Spinal cord (tissue), 10 donors: ENCODE results near the gene ALB. TPM values are rescaled to one million over a fixed set of nuclear protein-coding genes. Genes with fewer than 3 reads are reported as not detected.
A peak's percentile ranks its signal among the peaks of the same experiment; 100 is the strongest.
"Not testable (repeated sequence)": the region's sequence is repeated elsewhere in the genome, so short reads cannot be mapped to it uniquely, and the experiment has no call there.

Experiments
- DNase-seq, 6 donors: peaks; one replicate each; pipeline versions ENCODE4 v3.0.0 to v3.0.0-alpha.2; 2013 to 2015; ENCODE audit warnings: low spot score in 6 of 6, low read depth in 4 of 6
- H3K27ac ChIP-seq: one replicate; pipeline ENCODE4 v1.5.1; 2013; ENCODE audit warnings: low read depth, low read length, control low read depth
- H3K27me3 ChIP-seq: one replicate; pipeline ENCODE4 v1.6.1; 2013; ENCODE audit warnings: low read length; ENCODE audit not compliant: control insufficient read depth, insufficient read depth
- H3K36me3 ChIP-seq: one replicate; pipeline ENCODE4 v1.6.1; 2013; ENCODE audit warnings: low read length; ENCODE audit not compliant: control insufficient read depth, insufficient read depth
- H3K4me1 ChIP-seq: one replicate; pipeline ENCODE4 v1.6.1; 2013; ENCODE audit warnings: low read length; ENCODE audit not compliant: control insufficient read depth, insufficient read depth
- H3K4me3 ChIP-seq: one replicate; pipeline ENCODE4 v1.5.1; 2013; ENCODE audit warnings: low read depth, low read length, control low read depth
- H3K9me3 ChIP-seq: one replicate; pipeline ENCODE4 v1.6.1; 2013; ENCODE audit warnings: low read length; ENCODE audit not compliant: control insufficient read depth, insufficient read depth
- whole genome bisulfite sequencing: methylation state at CpG from one replicate; pipeline ENCODE4 v1.1.5; 2013; ENCODE audit warnings: missing lambda C conversion rate; ENCODE audit not compliant: insufficient coverage; 5-methylcytosine and 5-hydroxymethylcytosine counted together
- long read RNA-seq, 4 donors: transcript quantifications; one replicate each; lab custom pipeline, GENCODE V29; 2026
- polyA plus RNA-seq, 2 donors: library from polyadenylated mRNA; unstranded; fragments of 120-200 nt; gene quantifications; one replicate each; pipeline ENCODE4 v1.2.1, GENCODE V29; 2013; ENCODE audit not compliant: insufficient read length in 2 of 2
- total RNA-seq, 2 donors: library from RNA; depleted of rRNA in 1 of 2; stranded (reverse); fragments of 120-200 nt in 1 of 2; fragments of >200 nt in 1 of 2; gene quantifications; one replicate each; pipeline versions ENCODE4 v1.2.3 to v1.2.4, GENCODE V29; 2013 to 2014
- donor health status: healthy.

Gene ALB
- total RNA-seq (10 to 100 TPM in 1 of 2 donors, 1 to 10 TPM in 1; 1.3 to 44.9 TPM), polyA plus RNA-seq (1 to 10 TPM; 1.0 to 1.8 TPM)
- long read RNA-seq, donor 1, partial matches to known transcripts: 0 of 3 reads
- long read RNA-seq, donor 1, other reads (novel, unspliced or antisense): 0 of 3 reads
- long read RNA-seq, donor 2, transcript ALB-201 (15 exons, 2,263 nt): major isoform, 26 of 50 reads
- long read RNA-seq, donor 2, transcript ALB-218 (4 exons, 665 nt): minor isoform, 5 of 50 reads
- long read RNA-seq, donor 2, partial matches to known transcripts: 15 of 50 reads
- long read RNA-seq, donor 2, other reads (novel, unspliced or antisense): 0 of 50 reads
- long read RNA-seq, donor 3: 0 reads
- long read RNA-seq, donor 4, partial matches to known transcripts: 0 of 1 reads
- long read RNA-seq, donor 4, other reads (novel, unspliced or antisense): 0 of 1 reads

DNA sequence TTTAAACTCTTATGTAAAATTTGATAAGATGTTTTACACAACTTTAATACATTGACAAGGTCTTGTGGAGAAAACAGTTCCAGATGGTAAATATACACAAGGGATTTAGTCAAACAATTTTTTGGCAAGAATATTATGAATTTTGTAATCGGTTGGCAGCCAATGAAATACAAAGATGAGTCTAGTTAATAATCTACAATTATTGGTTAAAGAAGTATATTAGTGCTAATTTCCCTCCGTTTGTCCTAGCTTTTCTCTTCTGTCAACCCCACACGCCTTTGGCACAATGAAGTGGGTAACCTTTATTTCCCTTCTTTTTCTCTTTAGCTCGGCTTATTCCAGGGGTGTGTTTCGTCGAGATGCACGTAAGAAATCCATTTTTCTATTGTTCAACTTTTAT, at the start of gene ALB:
Gene ALB, plus strand, starts transcription at position 246 of the 400 bp plus-strand sequence. Its CDS starts 41 bp downstream, at position 287.
- no peak within 1 kb of the TSS for H3K27ac ChIP-seq
- H3K27me3 ChIP-seq: no peaks in the 10 kb centered on the region
- no peak within 1 kb of the TSS for H3K4me3 ChIP-seq
- WGBS: 90% methylated on average over 2 of the region's 7 CpGs
- no peaks in the 10 kb centered on the region for H3K9me3 ChIP-seq
- H3K4me1 ChIP-seq: no peaks in the 10 kb centered on the region
- no peaks in the 10 kb centered on the region for H3K36me3 ChIP-seq
- no peak for DNase-seq

DNA sequence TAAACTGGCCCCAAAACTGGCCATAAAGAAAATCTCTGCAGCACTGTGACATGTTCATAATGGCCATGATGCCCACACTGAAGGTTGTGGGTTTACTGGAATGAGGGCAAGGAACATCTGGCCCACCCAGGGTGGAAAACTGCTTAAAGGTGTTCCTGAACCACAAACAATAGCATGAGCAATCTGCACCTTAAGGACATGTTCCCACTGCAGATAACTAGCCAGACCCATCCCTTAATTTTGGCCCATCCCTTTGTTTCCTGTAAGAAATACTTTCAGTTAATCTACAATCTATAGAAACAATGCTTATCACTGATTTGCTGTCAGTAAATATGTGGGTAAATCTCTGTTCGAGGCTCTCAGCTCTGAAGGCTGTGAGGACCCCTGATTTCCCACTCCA, 46.9 kb upstream of the ALB start:
- H3K27ac ChIP-seq, H3K4me3 ChIP-seq: not testable (repeated sequence)
- no CpG with 5 or more reads among the region's 1 CpG for WGBS

DNA sequence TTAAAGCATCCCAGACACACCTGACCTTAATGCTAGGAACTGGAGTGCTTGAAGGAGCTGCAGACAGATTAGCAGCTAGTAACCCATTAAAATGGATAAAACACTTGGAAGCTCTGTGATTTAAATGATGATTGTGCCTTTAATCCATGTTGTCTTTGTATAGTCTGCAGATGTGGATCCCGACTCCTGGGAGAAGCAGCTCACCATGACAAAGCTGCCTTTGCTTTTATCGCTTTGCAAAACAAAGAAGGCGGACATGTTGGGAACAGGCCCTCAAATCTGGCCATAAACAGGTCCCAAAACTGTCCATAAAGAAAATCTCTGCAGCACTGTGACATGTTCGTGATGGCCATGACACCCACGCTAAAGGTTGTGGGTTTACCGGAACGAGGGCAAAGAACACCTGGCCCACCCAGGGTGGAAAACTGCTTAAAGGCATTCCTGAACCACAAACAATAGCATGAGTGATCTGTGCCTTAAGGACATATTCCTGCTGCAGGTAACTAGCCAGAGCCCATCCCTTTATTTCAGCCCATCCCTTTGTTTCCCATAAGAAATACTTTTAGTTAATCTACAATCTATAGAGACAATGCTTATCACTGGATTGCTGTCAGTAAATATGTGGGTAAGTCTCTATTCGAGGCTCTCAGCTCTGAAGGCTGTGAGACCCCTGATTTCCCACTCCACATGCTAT, 34.4 kb upstream of the ALB start:
- not testable (repeated sequence) for H3K4me1 ChIP-seq, H3K27me3 ChIP-seq, DNase-seq, H3K27ac ChIP-seq, H3K4me3 ChIP-seq, H3K36me3 ChIP-seq, H3K9me3 ChIP-seq
- 88% methylated on average over 7 of the region's 8 CpGs for WGBS

More for the DNA sequence above, 46.9 kb upstream of the ALB start:
- not testable (repeated sequence) for DNase-seq, H3K36me3 ChIP-seq, H3K9me3 ChIP-seq, H3K4me1 ChIP-seq, H3K27me3 ChIP-seq

DNA sequence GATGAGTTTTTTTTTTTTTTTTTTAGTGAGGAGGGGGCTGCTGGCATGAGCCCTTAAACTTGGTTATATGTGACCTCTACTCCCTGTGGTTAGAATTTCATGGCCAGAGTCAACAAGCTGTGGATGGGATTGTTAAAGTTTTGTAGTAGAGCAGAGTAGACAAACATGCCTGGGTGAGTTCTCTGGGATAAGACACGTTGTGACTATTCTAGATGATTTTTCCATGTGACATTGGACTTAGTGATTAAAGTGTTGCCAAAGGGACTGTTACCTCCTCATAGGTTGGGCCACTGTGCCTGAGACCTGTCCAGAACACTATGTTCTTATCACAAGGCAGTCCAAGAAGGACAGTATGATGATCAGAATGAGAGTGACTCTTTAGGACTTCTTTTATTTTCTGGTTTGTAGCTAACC, 28.8 kb upstream of the ALB start:
- Histone ChIP-seq H3K27me3 (no peaks in the 10 kb centered on the region), H3K4me1 (no peaks in the 10 kb centered on the region), H3K9me3 (no peaks in the 10 kb centered on the region), H3K27ac (no peak overlapping the region), H3K36me3 (no peaks in the 10 kb centered on the region), H3K4me3 (no peak overlapping the region)
- no peak for DNase-seq
- 79% methylated on average over 1 of the region's 1 CpG for WGBS

DNA sequence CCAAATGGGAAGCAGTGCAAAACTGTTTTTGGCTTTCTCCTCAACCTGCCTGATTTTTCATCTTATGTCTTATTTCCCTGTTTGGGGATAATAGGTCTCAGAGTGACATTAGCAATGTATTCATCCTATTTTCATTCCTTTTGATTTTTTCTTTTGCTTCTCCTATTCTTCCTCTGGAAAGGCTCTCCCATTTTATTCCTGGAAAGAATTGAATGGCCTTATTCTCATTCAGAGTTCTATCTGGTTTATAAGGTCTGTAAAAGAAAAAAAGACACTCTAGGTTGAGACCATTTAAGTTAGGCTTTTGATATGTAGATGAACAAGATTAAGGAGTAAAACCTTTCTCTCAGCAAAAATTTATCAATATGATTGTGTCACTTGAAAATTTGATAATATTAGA, 27.8 kb upstream of the ALB start:
- Histone ChIP-seq H3K9me3 (no peaks in the 10 kb centered on the region), H3K4me3 (no peak overlapping the region)

DNA sequence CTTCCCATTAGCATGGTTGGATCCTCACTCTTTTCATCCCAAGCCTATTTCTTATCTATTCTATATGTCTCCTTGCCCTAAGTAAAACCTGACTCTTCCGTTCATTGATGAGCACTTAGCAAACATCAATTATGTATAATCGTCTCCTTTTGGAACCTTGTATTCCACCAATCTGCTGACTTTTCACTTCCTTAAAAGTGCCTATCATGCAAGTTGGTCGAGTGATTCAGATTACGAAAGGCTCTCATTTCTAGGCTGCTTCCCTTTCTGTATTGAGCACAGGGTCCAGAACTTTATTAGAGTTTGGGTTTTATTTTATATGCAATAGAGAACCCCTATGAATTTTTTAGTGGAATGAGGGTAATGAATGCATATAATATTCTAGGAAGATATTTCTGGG, 27.1 kb upstream of the ALB start:
- Histone ChIP-seq H3K4me1 (no peaks in the 10 kb centered on the region), H3K27ac (no peak overlapping the region), H3K9me3 (no peaks in the 10 kb centered on the region), H3K4me3 (no peak overlapping the region), H3K36me3 (no peaks in the 10 kb centered on the region), H3K27me3 (no peaks in the 10 kb centered on the region)
- WGBS: 88% methylated on average over 2 of the region's 4 CpGs
- no peak for DNase-seq

More for the DNA sequence above, 27.8 kb upstream of the ALB start:
- Histone ChIP-seq H3K27me3 (no peaks in the 10 kb centered on the region), H3K4me1 (no peaks in the 10 kb centered on the region), H3K27ac (no peak overlapping the region), H3K36me3 (no peaks in the 10 kb centered on the region)
- DNase-seq: no peak

DNA sequence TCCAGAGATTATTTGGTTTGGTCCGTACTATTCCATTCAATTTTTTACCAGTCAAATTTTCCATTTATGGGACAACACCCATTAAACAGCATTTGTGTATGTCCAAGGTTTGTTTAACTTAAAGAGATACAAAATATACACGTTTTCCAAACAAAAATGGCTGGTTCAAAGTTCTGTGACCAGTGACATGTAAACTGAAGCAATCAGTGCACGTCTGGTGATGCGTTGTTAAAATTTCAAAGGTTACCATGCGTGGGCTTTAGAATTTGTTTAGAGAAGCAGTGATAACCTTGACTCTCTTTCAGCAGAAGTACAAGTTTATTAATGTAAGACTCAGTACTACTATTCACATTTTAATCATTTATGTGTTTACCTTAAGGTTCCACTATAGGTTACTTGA, 25.2 kb upstream of the ALB start:
- Histone ChIP-seq H3K27me3 (no peaks in the 10 kb centered on the region), H3K4me1 (no peaks in the 10 kb centered on the region), H3K36me3 (no peaks in the 10 kb centered on the region), H3K9me3 (no peaks in the 10 kb centered on the region), H3K27ac (no peak overlapping the region), H3K4me3 (no peak overlapping the region)
- WGBS: 90% methylated on average over 2 of the region's 5 CpGs
- no peak for DNase-seq

DNA sequence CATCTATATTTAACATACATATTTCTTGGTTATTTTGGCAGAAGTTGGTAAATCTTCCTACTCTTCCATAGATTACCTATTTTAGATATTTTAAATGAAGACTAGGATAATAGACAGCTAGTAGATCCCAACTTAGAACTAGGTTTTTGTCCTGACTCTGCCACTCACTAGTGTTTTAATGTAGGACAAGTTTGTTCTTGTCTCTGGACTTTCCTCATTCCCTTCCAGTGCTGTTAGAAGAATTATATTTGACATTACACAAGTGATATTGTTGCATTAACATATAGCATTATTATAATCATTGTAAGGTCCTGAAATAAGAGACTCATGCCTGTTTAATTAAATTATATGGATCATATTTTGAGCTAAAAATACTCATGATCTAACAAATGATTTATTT, 24.1 kb upstream of the ALB start:
- no peaks in the 10 kb centered on the region for H3K27me3 ChIP-seq
- no peaks in the 10 kb centered on the region for H3K4me1 ChIP-seq
- no peak overlapping the region for H3K27ac ChIP-seq
- H3K4me3 ChIP-seq: no peak overlapping the region
- no peak for DNase-seq
- H3K9me3 ChIP-seq: no peaks in the 10 kb centered on the region
- no peaks in the 10 kb centered on the region for H3K36me3 ChIP-seq

- no peak for DNase-seq
- no peaks in the 10 kb centered on the region for H3K9me3 ChIP-seq
- no CpG with 5 or more reads among the region's 1 CpG for WGBS
Observed at GRCh38 chr4:73381214-73381613, 22.9 kb upstream of the ALB start.

DNA sequence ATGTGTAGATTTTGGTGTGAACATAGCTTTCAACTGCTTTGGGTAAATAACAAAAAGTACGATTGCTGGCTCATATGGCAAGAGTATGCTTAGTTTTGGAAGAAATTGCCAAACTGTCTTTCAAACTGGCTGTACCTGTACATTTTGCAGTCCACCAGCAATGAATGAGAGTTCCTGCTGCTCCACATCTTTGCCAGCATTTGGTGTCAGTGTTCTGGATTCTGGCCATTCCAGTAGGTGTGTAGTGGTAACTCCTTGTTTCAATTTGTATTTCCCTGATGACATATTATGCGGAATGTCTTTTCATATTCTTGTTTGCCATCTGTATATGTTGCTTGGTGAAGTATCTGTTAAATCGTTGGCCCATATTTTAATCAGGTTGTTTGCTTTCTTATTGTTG, 20.6 kb upstream of the ALB start:
- no peak overlapping the region for H3K4me3 ChIP-seq
- peak in 1 of 6 donors; percentile 5 for DNase-seq
- H3K9me3 ChIP-seq: no peaks in the 10 kb centered on the region
- no peaks in the 10 kb centered on the region for H3K4me1 ChIP-seq
- no peak overlapping the region for H3K27ac ChIP-seq
- H3K27me3 ChIP-seq: no peaks in the 10 kb centered on the region
- 92% methylated on average over 1 of the region's 3 CpGs for WGBS
- no peaks in the 10 kb centered on the region for H3K36me3 ChIP-seq

More at GRCh38 chr4:73381214-73381613, 22.9 kb upstream of the ALB start:
- no peak overlapping the region for H3K27ac ChIP-seq
- no peak overlapping the region for H3K4me3 ChIP-seq
- no peaks in the 10 kb centered on the region for H3K27me3 ChIP-seq
- H3K4me1 ChIP-seq: no peaks in the 10 kb centered on the region
- H3K36me3 ChIP-seq: no peaks in the 10 kb centered on the region
